HG02678 (cell line): ENCODE measurements around the gene SEMA4D.

ENCODE experiments used
- ATAC-seq: cut with Tn5 transposase; IDR thresholded peaks from one replicate; pipeline ENCODE4 v1.9.1; 2021; ENCODE audit warnings: mild to moderate bottlenecking, moderate library complexity; ENCODE audit not compliant: unreplicated experiment

The SEMA4D gene

DNA sequence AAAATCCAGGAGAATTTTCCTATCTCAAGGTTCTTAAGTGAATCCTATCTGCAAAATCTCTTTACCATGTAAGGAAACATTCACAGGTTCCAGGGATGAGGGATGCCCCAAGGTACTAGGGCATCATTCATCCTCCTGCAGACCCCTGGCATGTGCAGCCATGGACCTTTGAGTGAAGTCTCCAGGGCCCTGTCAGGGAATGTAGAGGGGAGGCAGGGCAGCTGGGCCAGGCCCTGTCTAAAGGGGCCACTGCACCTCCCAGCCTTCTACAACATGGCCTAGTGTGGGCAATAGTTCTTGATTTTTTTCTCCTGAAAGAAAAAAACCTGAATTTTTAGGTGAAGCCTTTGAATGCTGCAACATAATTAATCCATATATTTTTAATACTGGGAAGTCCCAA lies 63.3 kb downstream of the SEMA4D start:
- no peak for ATAC-seq

DNA sequence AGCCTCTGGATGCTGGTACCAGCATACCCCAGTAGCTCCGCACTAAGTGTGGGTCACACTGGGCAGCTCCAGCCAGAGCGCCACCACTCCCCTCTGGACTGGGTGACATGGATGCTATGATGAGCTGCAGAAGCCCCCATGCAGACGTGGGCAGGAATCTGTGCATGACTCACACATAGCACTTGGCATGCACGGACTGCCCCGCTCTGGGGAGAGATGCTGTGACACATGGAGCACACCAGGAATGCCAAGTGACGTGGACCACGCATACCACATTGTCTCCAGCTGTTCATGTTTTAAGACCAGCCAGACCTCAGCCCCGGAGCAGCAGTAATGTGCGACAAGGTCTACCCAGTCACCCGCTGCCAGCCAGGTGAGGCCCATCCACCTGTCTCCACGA lies 64.1 kb downstream of the SEMA4D start:
- no peak for ATAC-seq

DNA sequence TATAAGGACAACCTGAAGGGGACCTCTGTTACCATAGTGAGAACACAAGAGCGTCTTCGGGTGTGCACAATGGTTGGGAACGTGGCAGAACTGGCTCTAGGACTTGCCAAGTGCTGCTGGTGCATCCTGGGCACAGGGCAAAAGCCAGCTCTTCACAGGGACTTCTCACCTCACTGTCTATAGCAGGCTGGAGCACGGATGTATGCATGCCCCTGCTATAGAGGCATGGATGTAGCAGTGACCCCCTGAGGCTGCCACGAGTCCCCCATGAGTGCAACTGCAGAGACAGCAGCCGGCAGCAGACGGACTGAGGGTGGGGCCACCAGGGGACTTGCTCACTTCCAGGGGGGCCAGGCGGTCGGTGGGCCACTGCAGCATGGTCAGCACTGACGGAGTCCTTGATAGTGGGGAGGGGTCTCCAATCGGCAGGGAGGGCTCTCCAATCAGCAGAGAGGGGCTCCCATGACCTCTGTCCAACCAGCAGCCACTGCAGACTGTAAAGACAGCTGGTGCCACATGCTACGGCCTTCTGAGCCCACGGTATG lies 64.9 kb downstream of the SEMA4D start:
- ATAC-seq, result no peak

DNA sequence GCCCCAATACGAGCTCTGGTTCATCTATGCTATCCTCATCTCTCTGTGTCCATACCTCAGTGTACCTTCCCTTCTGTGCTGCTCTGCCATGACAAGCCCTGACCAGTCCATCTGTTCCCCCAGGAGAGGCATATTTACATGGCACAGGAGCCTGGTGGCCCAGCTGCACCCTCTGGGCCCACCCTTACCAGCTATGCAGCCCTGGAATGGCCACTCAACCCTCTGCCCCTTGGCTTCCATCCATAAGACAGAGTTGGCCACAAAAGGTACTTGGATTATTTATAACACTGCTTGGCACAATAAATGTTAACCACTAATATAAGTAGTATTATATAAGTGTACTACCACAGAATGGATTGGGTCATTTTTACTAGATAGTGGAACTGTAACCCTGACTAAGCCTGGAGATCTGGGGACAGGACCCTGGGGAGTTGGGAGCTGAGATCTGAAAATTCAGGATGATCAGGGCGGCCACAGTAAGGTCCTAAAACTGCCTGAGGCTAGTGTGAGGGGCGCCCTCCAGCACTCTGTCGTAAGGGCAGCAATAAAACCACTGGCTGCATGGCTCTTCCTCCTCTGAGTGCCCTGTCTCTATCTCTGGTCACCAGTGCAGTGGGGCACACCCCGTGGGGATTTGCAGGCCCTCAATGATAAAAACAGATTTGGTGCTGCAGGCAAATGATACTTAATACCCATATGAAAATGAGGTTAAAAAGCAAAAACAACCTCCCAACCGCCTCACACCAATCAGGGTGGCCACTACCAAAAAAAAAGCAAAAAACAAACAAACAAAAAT lies 65.8 kb downstream of the SEMA4D start:
- ATAC-seq, result no peak

DNA sequence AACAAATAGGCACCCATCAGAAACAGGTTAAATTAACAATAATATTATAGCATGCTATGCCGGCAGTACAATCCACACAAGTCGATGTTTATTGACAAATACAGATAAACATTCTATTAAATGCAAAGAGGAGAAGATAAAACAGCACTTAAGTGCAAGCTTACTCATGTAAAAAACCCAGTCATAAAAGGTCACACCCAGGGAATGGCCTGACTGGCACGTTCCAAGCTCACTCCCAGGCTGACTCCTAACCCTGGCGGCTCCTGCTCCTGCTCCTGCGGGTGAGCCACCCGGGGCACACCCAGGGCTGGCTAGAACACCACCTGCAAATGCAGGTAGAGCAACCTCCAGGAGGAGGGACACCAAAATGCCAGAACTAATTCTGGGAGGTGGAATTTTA lies 66.9 kb downstream of the SEMA4D start:
- no peak for ATAC-seq

DNA sequence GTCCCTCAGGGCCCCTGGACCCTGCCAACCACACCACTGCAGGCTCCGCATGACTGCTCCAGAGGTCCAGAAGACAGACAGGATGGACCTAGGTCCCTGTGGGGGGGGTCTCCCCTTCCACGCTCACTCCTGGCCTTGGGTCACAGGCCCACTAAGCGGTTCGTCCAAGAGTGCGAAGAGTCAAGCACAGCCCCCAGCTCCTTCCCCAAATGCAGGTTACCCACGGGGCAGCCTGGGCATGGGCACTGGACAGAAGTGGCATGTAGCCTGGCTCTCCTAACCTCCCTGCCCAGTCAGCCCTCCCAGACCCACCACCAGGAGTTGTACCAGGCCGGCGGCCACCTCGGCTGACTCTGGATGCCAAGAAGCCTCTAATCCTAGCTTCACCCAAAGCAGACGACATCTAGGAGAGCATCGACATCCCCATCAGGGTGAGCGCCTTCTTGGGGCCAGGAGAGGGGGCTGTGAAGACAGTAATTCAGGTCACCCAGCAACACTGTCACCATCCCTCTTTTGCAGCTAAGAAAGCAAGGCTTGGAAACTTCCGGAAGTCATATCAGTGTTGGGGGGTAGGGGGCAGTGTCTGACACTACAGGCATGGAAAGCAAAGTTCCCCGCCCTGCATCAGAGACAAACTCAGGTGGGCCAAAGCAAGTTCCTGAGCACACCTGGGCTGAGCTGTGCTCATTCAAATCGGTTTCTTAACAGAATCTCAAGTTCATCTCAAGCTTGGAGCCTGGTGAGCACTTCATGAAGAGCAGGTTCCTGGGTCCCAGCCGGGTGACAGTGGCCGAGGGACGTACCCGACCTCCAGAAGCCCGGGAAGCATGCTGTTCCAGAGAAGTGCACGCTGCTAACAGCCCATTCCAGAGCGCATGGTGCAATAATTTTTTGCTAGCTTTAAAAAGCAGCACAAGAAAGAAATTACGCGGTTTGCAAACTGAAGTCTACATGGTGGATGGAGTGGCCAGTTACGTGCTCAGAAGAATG lies 68.7 kb downstream of the SEMA4D start:
- no peak for ATAC-seq

DNA sequence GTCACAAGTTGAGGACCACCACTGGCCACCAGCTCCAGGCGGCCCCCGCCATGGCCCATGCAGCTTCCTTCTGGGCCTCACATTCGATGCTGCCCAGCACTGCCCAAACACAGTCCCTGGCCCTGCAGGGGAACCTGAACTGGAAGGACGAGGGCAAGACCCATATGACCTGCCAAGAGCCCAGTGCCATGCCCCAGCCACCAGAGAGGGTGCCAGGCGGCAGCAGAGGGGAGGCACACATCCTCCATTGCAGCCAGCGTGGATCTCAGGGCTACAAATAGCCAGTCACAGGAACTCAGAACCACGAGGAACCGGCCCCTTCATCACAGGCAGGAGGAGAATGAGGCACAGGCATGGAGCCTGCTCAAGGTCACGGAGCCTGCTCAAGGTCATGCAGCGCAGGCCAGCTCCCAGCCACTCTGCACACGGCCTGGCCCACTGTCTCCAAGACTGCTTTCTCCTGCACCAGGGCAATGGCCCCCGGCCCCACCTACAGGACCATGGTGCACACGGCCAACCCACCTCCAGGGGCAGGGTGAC lies 69.6 kb downstream of the SEMA4D start:
- ATAC-seq, result no peak

DNA sequence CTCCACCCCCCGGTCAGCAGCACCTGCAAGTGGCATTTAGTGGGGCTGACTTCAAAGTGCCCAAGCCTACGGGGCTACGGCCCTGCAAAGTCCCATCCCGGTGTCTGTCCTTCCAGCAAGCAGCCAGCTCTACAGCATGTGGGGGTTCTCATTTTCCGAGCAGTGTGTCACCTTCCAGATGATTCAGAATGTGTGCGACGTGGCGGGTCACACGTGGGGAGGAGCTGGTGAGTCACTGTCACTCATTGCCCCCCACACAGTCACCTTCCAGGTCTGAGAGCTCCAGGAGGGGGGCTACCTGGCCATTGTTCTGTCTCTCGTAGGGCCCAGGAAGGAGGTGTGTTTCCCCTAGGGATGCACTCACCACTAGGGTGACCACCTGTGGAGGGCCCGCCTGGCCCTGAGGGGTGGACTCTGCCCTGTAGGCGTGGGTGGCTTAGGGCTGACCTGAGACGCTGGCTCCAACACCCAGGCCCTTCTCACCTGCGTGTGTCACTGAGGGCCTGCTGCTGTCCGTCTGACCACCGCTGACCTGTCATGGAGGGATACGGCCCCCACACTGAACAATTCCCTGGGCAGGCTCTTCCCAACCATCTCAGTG lies 70.2 kb downstream of the SEMA4D start:
- no peak for ATAC-seq

DNA sequence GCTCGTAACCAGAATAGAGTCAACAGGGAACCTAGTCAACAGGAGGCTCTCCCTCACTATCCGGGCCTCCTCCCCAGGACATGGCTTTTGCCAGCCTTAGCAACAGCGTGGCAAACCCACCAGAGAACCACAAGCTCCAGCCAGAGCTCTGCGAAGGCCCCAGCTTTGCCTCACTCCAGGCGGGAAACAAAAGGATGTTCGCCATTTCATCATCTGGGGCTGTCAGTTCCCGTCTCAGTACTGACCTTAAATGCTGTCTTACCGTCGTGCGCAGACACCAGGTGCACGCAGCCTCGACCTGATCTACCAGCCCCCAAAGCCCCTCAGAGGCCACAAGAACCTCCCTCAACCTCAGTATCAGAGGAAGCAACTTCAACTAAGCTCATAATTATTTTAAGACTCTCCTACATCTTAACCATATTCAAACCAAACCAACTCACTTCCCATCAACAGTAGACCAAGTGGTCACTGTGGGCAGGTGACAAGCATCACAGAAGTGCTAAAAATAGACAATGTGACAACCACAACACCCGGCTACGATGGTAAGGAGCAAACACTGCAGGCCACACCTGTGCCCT lies 71.4 kb downstream of the SEMA4D start:
- ATAC-seq, result peak; percentile 79

DNA sequence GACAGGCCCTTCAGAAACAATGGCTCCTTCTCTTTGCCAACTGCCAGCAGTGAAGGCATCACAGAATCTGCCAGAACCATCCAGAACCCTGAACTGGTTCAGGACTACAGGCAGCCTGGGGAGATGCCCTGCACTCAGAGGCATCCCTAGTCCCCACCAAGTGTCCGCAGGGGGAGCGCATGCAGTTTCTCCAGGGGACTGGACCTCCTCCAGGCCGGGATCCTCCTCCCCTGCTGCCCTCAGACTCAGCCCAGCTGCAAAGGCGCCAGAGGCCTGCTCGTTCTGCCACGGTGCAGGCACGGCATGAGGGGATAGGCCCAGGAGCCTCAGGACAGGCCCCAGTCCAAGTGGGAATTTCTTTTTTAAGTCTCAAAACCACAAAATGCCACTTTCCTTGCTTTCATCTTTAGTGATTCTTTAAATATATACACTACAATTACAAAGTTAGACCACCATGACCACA lies 72.0 kb downstream of the SEMA4D start:
- peak; percentile 6 for ATAC-seq

DNA sequence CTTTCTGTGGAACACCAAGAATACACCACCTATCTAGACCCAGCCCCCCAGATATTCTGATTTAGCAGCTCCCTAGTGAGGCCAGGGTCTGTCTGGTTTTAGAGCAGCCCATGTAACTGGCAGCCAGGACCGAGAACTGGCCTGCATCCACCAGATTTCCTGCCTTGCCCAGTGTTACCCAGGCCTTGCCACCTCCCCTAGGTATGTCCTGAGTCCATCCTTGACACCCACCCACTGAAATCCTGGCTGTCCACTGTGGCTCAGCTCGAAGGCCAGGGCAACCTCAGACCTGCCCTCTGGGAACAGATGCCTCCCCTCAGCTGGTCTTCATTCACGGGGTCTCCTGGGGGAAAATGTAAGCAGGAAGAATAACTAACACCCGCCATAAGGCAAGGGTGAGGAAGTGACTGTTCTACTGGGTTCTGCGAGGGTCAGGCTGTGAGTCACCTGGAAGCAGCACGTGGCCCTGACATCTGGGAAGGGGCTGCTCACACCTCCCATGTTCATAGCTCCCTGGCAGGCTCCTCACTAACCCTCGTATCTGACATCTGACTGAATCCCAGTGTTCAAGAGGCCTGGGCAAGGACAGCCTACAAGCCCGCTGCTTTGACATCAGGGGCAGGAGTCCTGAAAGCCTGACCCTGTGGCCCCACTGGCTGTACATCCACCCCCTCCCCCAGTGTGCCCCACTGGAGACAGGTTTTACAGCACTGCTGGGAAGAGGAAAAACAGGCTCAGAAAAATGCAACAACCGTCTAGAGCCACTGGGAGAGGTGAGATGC lies 72.7 kb downstream of the SEMA4D start:
- ATAC-seq, result no peak

DNA sequence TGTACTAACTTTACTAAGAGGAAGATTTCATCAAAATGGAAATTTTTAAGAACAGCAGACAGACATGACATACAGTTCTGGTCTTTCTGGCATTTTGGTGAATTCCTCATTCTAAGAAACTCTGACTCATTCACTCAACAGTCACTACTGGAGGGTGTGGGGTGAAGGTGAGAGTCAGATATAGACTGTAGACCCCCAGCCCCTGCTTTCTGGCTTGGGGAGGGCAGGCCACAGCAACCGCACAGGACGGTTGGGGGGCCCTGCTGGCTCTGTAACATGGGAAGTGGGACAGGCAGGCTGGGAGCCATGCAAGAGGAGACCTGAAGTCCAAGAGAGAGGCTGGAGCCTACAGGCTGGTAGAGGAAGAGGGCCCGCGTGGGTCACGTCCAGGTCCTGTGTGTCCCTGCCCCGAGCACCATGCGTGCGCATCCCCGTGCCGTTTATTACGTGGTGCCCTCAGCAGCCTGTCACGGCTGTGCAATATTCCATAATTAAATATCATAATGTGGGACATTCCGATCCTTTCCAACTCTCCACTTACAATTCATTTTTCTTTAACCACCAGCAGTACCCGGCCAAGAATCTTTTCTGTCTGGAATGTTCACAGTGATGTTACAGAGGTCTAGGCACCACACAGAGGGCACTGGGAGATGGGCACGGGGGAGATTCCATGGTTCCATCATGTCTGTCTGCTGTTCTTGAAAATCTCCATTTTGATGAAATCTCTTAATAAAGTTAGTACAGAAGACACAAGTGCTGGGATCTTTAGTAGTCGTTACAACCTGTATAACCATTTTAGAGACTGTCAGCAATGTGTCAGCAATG lies 75.5 kb downstream of the SEMA4D start:
- ATAC-seq, result no peak

DNA sequence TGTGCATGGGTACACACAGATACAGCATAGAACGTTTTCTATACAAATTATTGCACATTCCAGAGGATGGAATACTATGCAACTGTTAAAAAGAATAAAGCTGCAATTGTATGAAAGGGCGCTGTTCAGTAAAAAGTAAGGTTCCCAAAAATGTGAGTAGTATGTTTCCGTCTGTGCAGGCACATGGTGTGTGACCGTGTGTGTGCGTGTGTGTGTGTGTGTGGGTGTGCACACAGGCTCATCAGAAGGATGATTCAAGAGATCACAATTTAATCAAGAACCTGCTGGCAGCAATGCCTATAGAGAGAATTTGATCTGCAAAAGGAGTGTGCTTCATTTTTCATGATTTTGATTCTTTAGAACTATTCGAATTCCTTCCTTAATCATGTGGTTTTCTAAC lies 76.3 kb downstream of the SEMA4D start:
- ATAC-seq, result no peak

DNA sequence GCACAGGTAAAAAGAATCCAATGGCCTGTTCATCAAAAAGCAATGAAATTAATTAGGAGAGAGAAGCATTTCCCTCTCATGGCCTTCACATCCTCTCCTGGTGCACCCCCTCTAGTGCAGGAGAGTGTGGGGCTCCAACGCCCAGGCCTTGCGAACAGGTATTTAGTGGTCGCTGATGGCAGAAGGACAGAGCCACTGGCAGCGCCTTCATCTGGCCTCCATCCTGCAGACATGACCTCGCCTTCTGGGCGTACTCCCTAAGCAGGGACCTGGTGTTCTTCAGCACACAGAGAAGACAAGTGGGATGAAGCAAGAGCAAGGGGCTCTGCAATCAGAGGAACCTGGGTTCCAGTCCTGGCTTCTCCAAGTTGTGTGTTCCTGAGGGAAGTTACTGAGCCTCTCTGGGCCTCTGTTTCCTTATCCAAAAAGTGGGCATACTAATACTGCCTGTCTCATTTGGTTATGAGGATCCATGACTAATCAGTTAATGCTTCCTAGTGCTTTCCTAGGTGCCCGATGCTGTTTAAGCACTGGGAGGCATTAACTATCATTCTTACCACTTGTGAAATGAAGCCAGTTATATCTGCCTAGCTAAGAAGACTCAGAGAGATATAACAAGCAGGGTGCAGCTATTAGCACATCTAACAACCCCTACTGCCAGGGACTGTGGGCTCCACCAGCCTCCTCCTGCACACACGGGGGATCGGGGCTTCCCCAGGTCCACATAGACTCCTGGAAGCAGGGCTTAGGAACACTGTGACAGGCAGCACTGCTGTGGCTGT lies 77.3 kb downstream of the SEMA4D start:
- ATAC-seq, result no peak

DNA sequence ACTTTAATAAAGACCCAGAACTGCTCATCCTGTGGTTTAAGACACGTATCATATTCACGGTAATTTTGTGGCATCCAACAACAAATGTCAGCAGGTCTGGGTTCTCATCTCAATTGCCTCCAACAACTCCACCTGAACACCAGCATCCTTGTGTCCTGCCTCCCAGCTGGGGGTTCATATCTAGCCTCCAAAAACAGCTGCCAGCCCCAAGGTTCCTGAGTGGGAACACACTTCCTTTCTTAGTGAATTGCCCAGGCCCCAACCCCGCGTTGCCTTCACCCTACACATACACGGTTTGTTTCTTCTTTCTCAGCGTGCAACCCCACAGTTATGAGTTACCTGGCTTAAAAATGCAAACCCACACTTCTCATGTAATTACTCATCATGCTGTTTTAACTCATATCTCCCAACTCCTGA lies 77.9 kb downstream of the SEMA4D start:
- no peak for ATAC-seq

DNA sequence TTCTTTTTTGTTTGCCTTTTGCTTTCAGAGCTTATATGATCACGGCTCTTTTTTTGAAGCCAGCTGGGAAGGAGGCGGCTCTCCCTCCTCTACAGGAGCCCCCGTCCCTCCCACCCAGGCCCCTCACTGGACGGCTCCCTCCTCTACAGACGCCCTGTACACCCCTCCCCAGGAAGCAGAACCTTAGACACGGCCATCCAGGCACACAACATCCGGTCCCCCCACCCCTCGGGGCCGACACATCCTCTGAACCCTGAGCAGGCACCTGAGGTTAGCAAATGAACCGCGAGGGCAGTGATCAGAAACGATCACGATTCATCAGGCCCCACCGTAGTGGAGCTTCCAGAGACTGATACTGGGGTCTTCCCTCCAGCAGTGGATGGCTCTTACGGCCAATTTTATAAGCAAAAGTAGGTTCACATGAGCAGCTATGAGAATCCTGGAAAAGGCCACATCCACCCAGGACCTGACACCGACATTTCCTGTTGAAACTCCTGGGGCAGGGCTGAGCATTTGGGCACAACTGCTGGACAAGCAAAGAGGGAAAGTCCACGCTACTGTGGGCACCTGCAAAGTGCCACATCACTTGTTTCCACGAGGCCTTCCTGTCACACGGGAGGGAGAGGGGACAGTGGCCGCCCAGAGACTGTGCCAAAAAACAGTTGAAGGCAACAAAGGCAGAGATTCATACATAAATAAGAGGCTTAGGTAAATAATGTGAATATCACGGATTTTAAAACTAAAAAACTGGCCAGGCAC lies 78.9 kb downstream of the SEMA4D start:
- peak; percentile 78 for ATAC-seq

DNA sequence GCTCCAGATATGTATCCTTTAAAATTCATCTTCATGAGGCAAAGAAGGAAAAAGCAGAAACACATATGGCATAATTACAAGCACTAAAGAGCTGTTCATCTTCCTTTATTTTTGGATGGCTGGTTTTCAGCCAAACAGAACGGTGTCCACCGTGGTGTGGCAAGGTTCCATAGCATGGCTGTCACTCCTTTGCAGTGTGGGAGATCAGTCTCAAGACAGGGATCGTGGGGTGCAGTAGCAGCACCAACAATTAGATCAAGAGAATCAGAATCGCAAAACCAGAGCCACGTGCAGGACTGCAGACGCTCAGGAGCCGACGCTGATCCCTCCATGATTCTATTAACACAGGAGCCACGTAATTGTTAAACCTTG lies 79.5 kb downstream of the SEMA4D start:
- ATAC-seq, result peak; percentile 1
